ENCODE measurements around the gene DMBT1.
A peak's percentile ranks its signal among the peaks of the same experiment; 100 is the strongest.
"Not testable (repeated sequence)": the region's sequence is repeated elsewhere in the genome, so short reads cannot be mapped to it uniquely, and the experiment has no call there.

DMBT1 gene

GRCh38 chr10:122577311-122577885, 16.8 kb downstream of the DMBT1 start:
- TF ChIP-seq CTCF (IDR thresholded peaks at IDR 0.05; ENCODE audit: extremely low read depth, insufficient read depth, missing control alignments) = no peak
- DNase-seq (ENCODE audit: low spot score) = no peak
- in situ Hi-C loops (cut with MboI; ENCODE audit: low pct_unique_long_range_greater_than_20kb, low sequenced_read_pairs, unreplicated experiment) = no loop called here

DNA sequence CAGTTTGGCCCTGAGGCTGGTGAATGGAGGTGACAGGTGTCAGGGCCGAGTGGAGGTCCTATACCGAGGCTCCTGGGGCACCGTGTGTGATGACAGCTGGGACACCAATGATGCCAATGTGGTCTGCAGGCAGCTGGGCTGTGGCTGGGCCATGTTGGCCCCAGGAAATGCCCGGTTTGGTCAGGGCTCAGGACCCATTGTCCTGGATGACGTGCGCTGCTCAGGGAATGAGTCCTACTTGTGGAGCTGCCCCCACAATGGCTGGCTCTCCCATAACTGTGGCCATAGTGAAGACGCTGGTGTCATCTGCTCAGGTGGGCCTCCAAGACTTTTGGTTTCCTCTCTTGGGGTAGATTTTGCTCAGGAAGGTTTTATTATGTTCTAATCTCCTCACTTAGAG, 25.5 kb downstream of the DMBT1 start:
- DNase-seq (ENCODE audit: low spot score); in situ Hi-C loops (cut with MboI; ENCODE audit: low pct_unique_long_range_greater_than_20kb, low sequenced_read_pairs, unreplicated experiment): not testable (repeated sequence)

DNA sequence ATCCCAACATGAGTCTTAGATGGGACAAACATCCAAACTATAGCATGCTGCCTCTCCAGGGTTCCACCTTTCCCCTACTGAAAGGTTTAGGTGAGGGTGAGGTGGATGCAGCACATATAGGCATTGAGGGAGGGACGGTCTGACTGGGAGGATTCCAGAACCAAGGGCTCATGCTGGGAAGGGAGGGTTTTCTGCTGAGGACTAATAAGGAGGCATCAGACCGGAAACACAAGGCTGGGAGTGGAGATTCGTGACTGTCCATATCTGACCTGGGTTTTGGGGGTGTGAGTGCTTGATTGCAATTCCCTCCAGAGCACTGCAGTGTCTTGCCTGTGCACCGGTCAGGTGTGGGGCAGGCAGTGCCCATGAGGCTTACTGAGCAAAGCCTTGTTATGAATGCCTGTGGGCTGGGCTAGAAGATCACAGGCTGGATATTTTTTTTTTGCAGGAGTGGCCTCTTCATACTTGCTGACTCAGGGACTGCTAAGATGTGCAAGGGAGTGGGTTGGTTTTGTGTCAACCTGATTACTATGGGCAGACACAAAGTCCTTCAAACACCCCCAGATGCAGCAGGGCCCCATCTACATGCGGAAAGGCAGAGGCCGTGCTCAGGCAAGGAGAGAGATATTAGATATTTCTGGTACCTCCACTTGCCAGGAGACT, 26.7 kb downstream of the DMBT1 start:
- no peak for TF ChIP-seq CTCF (IDR thresholded peaks at IDR 0.05; ENCODE audit: extremely low read depth, insufficient read depth, missing control alignments)
- DNase-seq (ENCODE audit: low spot score) = no peak
- in situ Hi-C loops (cut with MboI; ENCODE audit: low pct_unique_long_range_greater_than_20kb, low sequenced_read_pairs, unreplicated experiment) = no loop called here

GRCh38 chr10:122588381-122588780, 27.8 kb downstream of the DMBT1 start:
- in situ Hi-C loops (cut with MboI; ENCODE audit: low pct_unique_long_range_greater_than_20kb, low sequenced_read_pairs, unreplicated experiment) = no loop called here
- TF ChIP-seq CTCF (IDR thresholded peaks at IDR 0.05; ENCODE audit: extremely low read depth, insufficient read depth, missing control alignments) = no peak
- DNase-seq (ENCODE audit: low spot score) = no peak

GRCh38 chr10:122590153-122590552, 29.6 kb downstream of the DMBT1 start:
- in situ Hi-C loops (cut with MboI; ENCODE audit: low pct_unique_long_range_greater_than_20kb, low sequenced_read_pairs, unreplicated experiment) = no loop called here
- no peak for DNase-seq (ENCODE audit: low spot score)
- no peak for TF ChIP-seq CTCF (IDR thresholded peaks at IDR 0.05; ENCODE audit: extremely low read depth, insufficient read depth, missing control alignments)

- DNase-seq (ENCODE audit: low spot score) = peak; percentile 9
- in situ Hi-C loops (cut with MboI; ENCODE audit: low pct_unique_long_range_greater_than_20kb, low sequenced_read_pairs, unreplicated experiment) = no loop called here
- TF ChIP-seq CTCF (IDR thresholded peaks at IDR 0.05; ENCODE audit: extremely low read depth, insufficient read depth, missing control alignments) = no peak
Measured at GRCh38 chr10:122591736-122592135, 31.2 kb downstream of the DMBT1 start.

DNA sequence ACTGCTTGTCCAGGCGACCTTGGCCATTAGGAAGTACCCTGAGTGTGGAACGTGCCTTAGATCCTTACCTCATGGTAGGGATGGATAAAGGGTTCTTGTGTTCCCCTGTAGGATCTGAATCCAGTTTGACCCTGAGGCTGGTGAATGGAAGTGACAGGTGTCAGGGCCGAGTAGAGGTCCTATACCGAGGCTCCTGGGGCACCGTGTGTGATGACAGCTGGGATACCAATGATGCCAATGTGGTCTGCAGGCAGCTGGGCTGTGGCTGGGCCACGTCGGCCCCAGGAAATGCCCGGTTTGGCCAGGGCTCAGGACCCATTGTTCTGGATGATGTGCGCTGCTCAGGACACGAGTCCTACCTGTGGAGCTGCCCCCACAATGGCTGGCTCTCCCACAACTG, 31.6 kb downstream of the DMBT1 start:
- DNase-seq (ENCODE audit: low spot score) = no peak
- no peak for TF ChIP-seq CTCF (IDR thresholded peaks at IDR 0.05; ENCODE audit: extremely low read depth, insufficient read depth, missing control alignments)
- in situ Hi-C loops (cut with MboI; ENCODE audit: low pct_unique_long_range_greater_than_20kb, low sequenced_read_pairs, unreplicated experiment) = no loop called here

Measured in GM13977 (cell line).